Tibial nerve (tissue), 4 donors: ENCODE results near the gene ATP6AP2. TPM values are rescaled to one million over a fixed set of nuclear protein-coding genes. Genes with fewer than 3 reads are reported as not detected.
A peak's percentile ranks its signal among the peaks of the same experiment; 100 is the strongest.
"Not testable (repeated sequence)": the region's sequence is repeated elsewhere in the genome, so short reads cannot be mapped to it uniquely, and the experiment has no call there.

Source experiments
- DNase-seq, 2 donors: peaks; one replicate each; pipeline ENCODE4 v3.0.0-alpha.2; 2019; ENCODE audit warnings: low spot score in 2 of 2
- H3K27ac ChIP-seq, 4 donors: fragments of 200-600 bp; sonication (generic) in 3 of 4; one replicate each; pipeline ENCODE4 v1.5.1; 2017 to 2019; ENCODE audit warnings: mild to moderate bottlenecking in 1 of 4
- H3K27me3 ChIP-seq, 2 donors: fragments of 200-600 bp; sonication (generic) in 1 of 2; one replicate each; pipeline versions ENCODE4 v1.5.1 to v1.6.0; 2017 to 2019
- H3K36me3 ChIP-seq, 3 donors: fragments of 200-600 bp; sonication (generic); one replicate each; pipeline ENCODE4 v1.5.1; 2018 to 2019
- H3K4me1 ChIP-seq, 4 donors: fragments of 200-600 bp; sonication (generic) in 3 of 4; one replicate each; pipeline ENCODE4 v1.5.1; 2017 to 2019
- H3K4me3 ChIP-seq, 4 donors: fragments of 200-600 bp; sonication (generic) in 3 of 4; one replicate each; pipeline ENCODE4 v1.5.1; 2017 to 2019; ENCODE audit warnings: mild to moderate bottlenecking in 1 of 4, moderate library complexity in 1 of 4
- H3K9me3 ChIP-seq, 4 donors: fragments of 200-600 bp; sonication (generic) in 3 of 4; one replicate each; pipeline ENCODE4 v1.5.1; 2017 to 2019
- CTCF ChIP-seq, 5 experiments: fragments of 200-600 bp in 3 of 5; fragments of 450-650 bp in 2 of 5; sonication (generic) in 3 of 5; IDR thresholded peaks; one replicate each; pipeline ENCODE4 v1.5.1; 2016 to 2019; ENCODE audit warnings: antibody characterized with exemption in 5 of 5, mild to moderate bottlenecking in 3 of 5, moderate library complexity in 2 of 5
- EP300 ChIP-seq, 2 donors: sonication (generic); formaldehyde crosslinking; IDR thresholded peaks; one replicate each; pipeline ENCODE4 v1.6.1; 2017; ENCODE audit warnings: antibody characterized with exemption in 2 of 2, mild to moderate bottlenecking in 1 of 2
- POLR2A ChIP-seq, 2 donors: fragments of 450-650 bp; IDR thresholded peaks; one replicate each; pipeline ENCODE4 v1.6.1; 2017; ENCODE audit warnings: antibody characterized with exemption in 2 of 2, mild to moderate bottlenecking in 2 of 2, moderate library complexity in 2 of 2
- WGBS, 2 donors: methylation state at CpG; one replicate each; pipeline ENCODE4 v1.1.5; 2018; 5-methylcytosine and 5-hydroxymethylcytosine counted together
- total RNA-seq, 4 donors: library from RNA; depleted of rRNA; stranded (reverse); fragments of >200 nt; gene quantifications; one replicate each; pipeline ENCODE4 v1.1.0, GENCODE V29; 2016

ATP6AP2 gene
- total RNA-seq, 4 donors from 2014 or later, result 86.4 to 106 (median 89.5) TPM

GRCh38 chrX:40570346-40571093, 10.2 kb upstream of the ATP6AP2 start:
- DNase-seq, result no peak
- Histone ChIP-seq H3K27ac (no peak overlapping the region), H3K4me1 (no peaks in the 10 kb centered on the region), H3K27me3 (peaks cover 0 to 8% of the 10 kb centered on the region in 2 donors), H3K4me3 (no peak overlapping the region), H3K36me3 (no peaks in the 10 kb centered on the region), H3K9me3 (no peaks in the 10 kb centered on the region)
- WGBS, 2 donors, result 28 to 58% methylated on average over 10 of the region's 10 CpGs
- TF ChIP-seq POLR2A (IDR thresholded peaks at IDR 0.05) (no peak), CTCF (IDR thresholded peaks at IDR 0.05) (no peak), EP300 (IDR thresholded peaks at IDR 0.05) (no peak)

- H3K27me3 ChIP-seq, H3K4me1 ChIP-seq, DNase-seq, H3K4me3 ChIP-seq, H3K36me3 ChIP-seq, H3K27ac ChIP-seq, H3K9me3 ChIP-seq: not testable (repeated sequence)
- 53 to 68% methylated on average over 5 of the region's 5 CpGs for WGBS, 2 donors
These were observed 9.6 kb upstream of the ATP6AP2 start for GRCh38 chrX:40571164-40571563.

GRCh38 chrX:40571600-40571999, 9.2 kb upstream of the ATP6AP2 start:
- Histone ChIP-seq H3K36me3 (no peaks in the 10 kb centered on the region), H3K4me1 (no peaks in the 10 kb centered on the region), H3K27ac (no peak overlapping the region), H3K9me3 (no peaks in the 10 kb centered on the region), H3K4me3 (no peak overlapping the region), H3K27me3 (peaks cover 0 to 5% of the 10 kb centered on the region in 2 donors)
- no peak for DNase-seq
- WGBS, 2 donors, result 72 to 82% methylated on average over 3 of the region's 3 CpGs
- TF ChIP-seq POLR2A (IDR thresholded peaks at IDR 0.05), result no peak

GRCh38 chrX:40573763-40574162, 7.0 kb upstream of the ATP6AP2 start:
- no peak for DNase-seq
- Histone ChIP-seq H3K4me3 (no peak overlapping the region), H3K4me1 (no peaks in the 10 kb centered on the region), H3K9me3 (no peaks in the 10 kb centered on the region), H3K27me3 (peaks cover 0 to 8% of the 10 kb centered on the region in 2 donors), H3K36me3 (no peaks in the 10 kb centered on the region), H3K27ac (no peak overlapping the region)
- TF ChIP-seq EP300 (IDR thresholded peaks at IDR 0.05) (no peak), POLR2A (IDR thresholded peaks at IDR 0.05) (no peak), CTCF (IDR thresholded peaks at IDR 0.05) (peak in 3 of 5 experiments; percentile 10 to 23 (median 15))
- 43 to 47% methylated on average over 2 of the region's 2 CpGs for WGBS, 2 donors

GRCh38 chrX:40575411-40575810, 5.4 kb upstream of the ATP6AP2 start:
- not testable (repeated sequence) for DNase-seq, H3K27ac ChIP-seq, H3K36me3 ChIP-seq, H3K4me1 ChIP-seq, H3K27me3 ChIP-seq, H3K9me3 ChIP-seq, H3K4me3 ChIP-seq
- WGBS, 2 donors, result 75 to 86% methylated on average over 1 to 2 of the region's 2 CpGs

GRCh38 chrX:40576291-40576690, 4.5 kb upstream of the ATP6AP2 start:
- Histone ChIP-seq H3K4me1 (no peaks in the 10 kb centered on the region), H3K27me3 (peaks cover 0 to 9% of the 10 kb centered on the region in 2 donors), H3K9me3 (no peaks in the 10 kb centered on the region), H3K27ac (no peak overlapping the region), H3K4me3 (no peak overlapping the region), H3K36me3 (no peaks in the 10 kb centered on the region)
- DNase-seq, result no peak
- no peak for TF ChIP-seq EP300 (IDR thresholded peaks at IDR 0.05)
- TF ChIP-seq POLR2A (IDR thresholded peaks at IDR 0.05), result no peak
- no peak for TF ChIP-seq CTCF (IDR thresholded peaks at IDR 0.05)
- 50 to 80% methylated on average over 1 to 3 of the region's 3 CpGs for WGBS, 2 donors
